Left renal cortex interstitium (tissue), 4 donors: ENCODE data around the gene SAP25. TPM values are rescaled to one million over a fixed set of nuclear protein-coding genes. Genes with fewer than 3 reads are reported as not detected.

Experiments used
- DNase-seq, 4 donors: peaks; one replicate each; pipeline ENCODE4 v3.0.0-alpha.2; 2013; ENCODE audit warnings: low read depth in 4 of 4, low spot score in 2 of 4, missing footprints in 1 of 4
- polyA plus RNA-seq, 4 donors: library from polyadenylated mRNA; unstranded; fragments of 120-200 nt; gene quantifications; one replicate each; pipeline ENCODE4 v1.2.1, GENCODE V29; 2013; ENCODE audit not compliant: insufficient read length in 4 of 4

Gene SAP25
- polyA plus RNA-seq, 4 donors: 1.3 to 11.0 (median 4.6) TPM

DNA sequence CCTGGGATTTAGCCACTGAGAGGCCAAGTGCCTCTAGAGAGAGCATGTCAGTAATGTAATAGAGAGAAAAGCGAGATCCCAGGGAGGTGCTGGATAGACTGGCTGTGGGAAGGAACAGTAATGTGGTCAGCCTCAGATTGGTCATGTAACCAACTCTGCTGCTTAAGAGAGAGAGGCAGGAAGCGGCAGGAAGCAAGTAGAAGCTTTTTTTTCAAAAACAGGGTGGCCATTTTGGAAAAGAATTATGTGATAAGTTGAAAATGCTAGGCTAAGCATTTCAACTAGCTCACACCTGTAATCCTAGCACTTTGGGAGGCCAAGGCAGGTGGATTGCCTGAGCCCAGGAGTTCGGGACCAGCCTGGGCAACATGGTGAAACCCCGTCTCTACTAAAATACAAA is 24.7 kb upstream of the SAP25 start:
- DNase-seq: no peak

DNA sequence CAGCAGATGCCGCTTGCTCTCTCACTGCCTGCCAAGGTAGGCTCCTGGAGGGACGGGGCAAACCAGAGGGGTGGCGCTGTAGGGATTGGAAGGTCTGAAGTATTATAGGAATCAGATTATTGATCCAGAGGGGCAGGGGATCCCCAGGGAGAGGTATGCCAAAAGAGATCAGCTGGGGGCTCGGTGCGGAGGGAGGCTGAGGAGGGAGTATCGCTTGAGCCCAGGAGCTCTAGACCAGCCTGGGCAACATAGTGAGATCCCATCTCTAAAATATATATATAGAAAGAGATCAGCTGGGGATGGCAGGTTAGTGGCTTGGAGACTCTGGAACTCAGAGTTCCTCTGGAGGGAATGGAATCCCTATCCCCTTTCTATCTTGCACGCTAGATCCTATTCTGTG is 21.5 kb upstream of the SAP25 start:
- no peak for DNase-seq

GRCh38 chr7:100591596-100591995 is 17.9 kb upstream of the SAP25 start:
- DNase-seq: no peak

GRCh38 chr7:100590077-100590737 is 16.5 kb upstream of the SAP25 start:
- DNase-seq: no peak

DNA sequence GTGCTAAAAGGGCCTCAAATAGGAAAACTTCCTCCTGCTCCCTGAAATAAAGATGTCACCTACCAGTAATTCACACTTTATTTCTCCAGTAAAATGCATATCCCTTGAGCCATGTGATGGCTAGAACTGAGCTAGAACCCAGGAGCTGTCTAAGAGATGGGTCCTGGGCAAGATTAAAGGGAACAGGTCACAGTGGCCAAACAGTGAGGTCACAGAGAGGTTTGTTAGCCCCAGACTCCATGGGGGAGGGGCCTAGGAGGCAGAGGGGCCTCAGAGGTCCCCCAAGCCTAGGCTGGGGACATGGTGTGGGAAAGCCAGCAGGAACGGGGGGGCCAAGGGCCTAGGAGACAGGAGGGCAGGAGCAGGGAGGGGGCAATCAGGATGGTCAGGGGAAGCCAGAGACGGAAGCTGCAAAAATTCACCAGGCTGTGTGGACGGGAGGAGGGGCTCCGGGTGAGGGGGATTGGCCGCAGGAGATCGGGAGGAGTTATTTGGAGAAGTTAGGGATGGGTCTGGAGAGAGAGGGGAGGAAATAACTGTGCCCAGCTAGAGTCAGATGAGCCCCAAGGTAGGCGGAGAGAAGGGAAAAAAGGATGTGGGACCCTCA is 15.7 kb upstream of the SAP25 start:
- DNase-seq: no peak

DNA sequence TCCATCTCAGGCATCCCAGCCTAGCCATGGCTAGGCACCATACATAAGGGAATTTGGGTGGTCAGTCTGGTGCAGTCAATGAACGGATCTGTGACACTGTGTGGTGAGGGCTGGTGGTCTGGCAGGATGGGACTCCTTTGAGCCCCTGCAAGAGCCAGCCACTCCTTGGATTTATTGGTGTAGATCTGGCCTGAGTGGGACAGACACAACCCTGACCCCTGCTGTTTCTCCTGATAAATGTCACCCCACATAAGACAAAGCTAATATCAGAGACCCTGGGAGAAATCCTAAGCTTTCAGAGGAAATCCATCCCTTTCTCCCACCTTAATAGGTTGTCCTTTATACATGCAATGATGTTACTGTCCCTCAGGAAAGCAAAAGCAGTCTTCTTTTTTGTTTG is 14.7 kb upstream of the SAP25 start:
- no peak for DNase-seq

GRCh38 chr7:100586266-100587025 is 12.7 kb upstream of the SAP25 start, which contains the start of gene FBXO24:
TSS of gene FBXO24 (plus strand) at chr7:100586328. CDS start at chr7:100586626, 298 bp downstream.
- peak; percentile 100 for DNase-seq

GRCh38 chr7:100585511-100586265 is 12.0 kb upstream of the SAP25 start, which contains the start of gene LRCH4:
TSS of gene LRCH4 (minus strand) at chr7:100586129. CDS start at chr7:100586100, 29 bp downstream.
- DNase-seq: no peak

DNA sequence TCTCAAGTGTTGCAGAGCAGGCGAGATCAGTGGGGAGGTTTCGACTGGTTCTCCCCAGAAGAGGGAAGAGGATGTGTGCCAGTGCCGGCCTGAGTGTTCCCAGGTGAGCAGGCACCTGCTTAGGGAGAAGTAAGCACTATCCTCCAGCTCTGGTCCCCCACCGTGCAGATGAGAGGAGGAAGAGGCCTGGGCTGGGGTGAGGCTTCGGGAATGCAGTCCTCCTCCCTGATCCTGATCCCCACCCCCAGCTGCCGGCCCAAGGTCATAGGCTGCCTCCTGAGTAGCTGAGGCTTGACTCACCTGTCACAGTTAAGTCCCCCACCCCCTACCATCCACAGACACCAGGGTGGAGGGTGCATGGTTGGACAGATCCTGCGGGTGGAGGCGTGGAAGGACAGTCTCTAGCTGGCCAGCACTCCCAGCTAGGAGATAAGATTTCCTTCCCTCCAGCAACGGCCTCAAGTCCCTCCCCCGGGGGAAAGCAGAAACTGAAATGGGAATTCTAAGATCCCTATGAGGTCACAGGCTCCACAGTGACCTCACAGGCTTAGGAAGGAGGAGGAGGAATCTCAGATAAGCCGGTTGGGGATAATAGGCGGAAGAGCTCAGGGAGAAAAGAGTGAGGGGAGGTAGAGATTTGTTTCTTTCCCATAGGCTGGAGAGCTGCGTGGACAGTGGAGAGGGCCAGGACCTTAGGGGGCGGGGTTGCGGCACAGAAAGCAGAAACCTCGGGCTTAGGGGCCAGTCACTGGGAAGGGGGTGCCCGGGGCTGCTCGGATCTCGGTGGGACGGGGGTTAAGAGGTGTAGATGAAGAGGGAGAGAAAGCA is 11.2 kb upstream of the SAP25 start:
- DNase-seq: no peak

DNA sequence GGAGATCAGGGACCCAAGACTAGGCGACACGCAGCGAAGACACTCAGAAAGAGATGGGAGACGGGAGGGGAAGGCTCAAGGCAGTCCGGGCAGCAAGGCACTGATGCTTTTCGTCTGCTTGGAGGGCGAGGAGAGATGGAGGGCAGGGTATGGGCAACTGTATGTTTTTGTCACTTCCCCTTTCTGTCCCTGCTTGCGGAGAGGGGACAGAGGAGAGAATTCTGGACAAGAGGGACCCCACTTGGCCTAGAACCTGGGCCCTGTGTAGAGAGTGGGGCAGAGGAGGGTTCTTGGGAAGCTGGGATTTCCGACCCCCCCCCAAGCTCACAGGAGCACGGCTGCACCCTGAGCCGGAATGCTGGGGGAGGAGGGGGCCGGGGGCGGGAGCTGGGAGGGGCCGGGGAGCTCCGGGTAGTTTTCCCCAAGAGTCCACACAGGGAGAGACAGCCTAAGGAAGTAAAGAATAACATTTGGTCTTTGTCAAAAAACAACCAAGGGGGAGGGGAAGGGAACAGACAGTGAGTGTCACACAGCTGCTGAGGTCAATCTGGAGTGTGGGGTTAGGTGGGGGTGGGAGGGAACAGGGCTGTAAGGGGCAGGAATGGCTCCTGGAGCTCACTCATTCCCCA is 10.5 kb upstream of the SAP25 start:
- DNase-seq: no peak

DNA sequence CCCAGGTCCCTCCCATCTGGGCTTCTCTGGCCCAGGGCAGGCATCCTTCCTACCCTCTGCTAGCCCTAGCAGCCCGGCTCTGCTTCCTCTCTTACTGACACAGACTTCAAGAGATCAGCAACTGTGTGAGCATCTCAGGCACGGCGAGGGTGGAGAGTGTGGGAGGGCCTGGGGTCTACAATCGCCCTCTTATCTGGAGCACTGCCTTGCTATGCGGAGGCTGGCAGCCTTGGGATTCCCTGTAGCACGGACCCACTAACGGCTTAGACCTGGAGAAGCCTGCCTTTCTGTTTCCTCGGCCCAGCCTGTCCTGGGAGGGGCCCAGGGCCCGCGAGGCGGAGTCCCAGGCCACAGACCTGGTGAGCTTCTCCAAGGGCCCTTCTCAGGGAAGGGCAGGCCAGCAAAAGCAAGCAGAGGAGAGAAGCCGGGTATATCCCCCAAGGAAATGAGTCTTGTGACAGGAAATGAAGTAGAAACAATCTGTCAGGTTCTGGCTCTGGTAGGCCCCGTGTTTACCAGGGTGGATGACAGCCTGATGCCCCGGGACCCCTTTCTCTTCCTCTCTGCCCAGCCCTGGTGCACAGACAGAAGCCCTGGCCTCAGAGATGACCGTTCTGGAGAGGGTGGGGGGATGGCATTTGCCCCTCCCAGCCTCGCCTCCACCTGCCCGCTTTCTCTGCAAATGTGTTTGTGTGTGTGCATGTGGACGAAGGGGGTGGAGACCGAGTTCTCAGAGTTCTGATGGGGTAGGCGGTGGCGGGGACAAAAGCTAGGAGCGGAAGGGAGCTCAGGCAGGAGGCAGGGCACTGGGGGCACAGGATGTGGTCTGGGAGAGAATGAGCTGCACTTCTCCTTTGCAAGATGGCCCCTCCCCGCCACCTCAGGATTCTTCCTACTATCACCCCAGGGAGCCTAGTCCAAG is 9.7 kb upstream of the SAP25 start:
- no peak for DNase-seq

GRCh38 chr7:100582650-100583049 is 8.9 kb upstream of the SAP25 start:
- DNase-seq: no peak

GRCh38 chr7:100582041-100582579 is 8.4 kb upstream of the SAP25 start:
- no peak for DNase-seq

- DNase-seq: no peak
These were observed 7.0 kb upstream of the SAP25 start for GRCh38 chr7:100580466-100581283.

DNA sequence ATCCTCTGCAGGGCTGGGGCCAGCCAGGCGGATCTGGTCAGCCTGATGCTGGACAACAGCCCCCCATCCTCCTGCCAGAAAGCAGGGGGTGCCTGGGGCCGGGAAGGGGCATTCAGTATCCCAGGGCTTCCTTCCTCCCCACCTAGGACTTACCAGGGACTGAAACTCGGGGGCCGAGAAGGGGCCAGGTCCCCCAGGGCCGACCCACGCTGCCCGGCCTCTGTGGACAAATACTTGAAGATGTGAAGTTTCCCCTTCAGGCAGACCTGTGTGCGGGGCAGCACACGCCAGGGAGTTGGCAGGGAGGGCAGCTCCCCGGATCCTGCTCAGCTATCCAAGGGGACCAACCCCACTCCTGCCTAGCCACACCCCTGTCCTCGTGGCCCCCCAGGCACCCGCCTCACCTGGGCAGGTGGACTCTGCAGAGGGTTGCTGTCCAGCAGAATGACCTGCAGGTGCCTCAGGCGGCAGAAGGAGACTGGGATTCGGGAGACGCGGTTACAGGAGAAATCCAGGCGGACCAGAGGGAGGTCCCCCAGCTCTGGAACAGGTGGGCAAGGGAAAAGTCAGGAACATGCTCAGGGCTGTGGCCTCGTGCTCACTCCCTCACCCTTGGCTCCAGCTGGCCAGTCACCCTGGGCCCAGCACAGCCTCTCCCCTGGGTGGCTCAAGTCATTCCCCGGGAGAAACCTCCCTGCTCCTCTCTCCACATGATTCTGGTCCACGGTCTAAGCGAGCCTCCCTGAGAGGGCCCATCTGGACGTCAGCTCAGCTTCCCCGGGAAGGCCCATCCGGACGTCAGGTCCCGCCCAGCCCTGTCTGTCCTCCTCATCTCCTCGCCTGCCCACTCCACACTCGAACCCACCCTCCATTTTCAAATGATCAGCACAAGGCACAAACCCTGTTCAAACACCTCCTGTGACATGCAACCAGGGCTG is 4.8 kb upstream of the SAP25 start:
- no peak for DNase-seq

DNA sequence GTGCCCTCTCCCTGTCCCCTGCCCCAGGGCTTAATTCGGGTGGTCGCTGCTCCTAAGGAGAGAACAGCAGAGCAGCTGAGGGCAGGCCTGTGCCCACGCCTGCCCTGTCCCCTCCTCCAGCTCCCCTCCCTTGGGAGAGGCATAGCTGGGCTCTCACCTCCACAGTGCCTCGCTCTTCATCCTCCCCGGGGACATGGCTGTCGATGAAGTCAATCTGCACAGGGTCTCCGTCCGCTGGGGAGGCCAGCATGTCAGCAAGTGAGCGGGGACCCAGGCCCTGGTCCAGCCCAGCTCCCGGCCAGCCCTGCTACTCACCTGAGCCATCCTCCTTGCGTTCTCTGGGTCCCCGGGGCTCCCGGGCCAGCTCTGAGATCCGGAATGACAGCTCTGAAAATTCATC is 3.8 kb upstream of the SAP25 start:
- no peak for DNase-seq
